ENCODE measurements around the gene KLHL24. TPM values are rescaled to one million over a fixed set of nuclear protein-coding genes. Genes with fewer than 3 reads are reported as not detected.

KLHL24 gene
- total and polyA plus RNA-seq, 2 of the 13 experiments (the other 11 are each of a cell fraction or from before 2014, with no cell fraction given), result 6.9 to 15.7 TPM

- no peak for ATAC-seq
These were observed 42.6 kb upstream of the KLHL24 start for GRCh38 chr3:183592821-183593220.

GRCh38 chr3:183594636-183595035, 40.8 kb upstream of the KLHL24 start:
- intact Hi-C loops (cut with micrococcal nuclease; ENCODE audit: unreplicated experiment) (no loop called here), in situ Hi-C loops (cut with HindIII; ENCODE audit: extremely low pct_ligation_motif_present, low pct_unique_long_range_greater_than_20kb) (no loop called here)
- Histone ChIP-seq H3K36me3 (replicated peaks in 1 of 2; ENCODE audit: control insufficient read depth in 1 of 2, insufficient read depth in 2 of 2, low read length in 2 of 2) (no peaks in the 10 kb centered on the region), H3K9me3 (ENCODE audit: low read length) (no peaks in the 10 kb centered on the region), H3K27me3 (ENCODE audit: control insufficient read depth in 1 of 2, insufficient read depth in 2 of 2, low read length in 2 of 2) (no peaks in the 10 kb centered on the region; a peak in 1 of 5 replicates), H3K4me1 (ENCODE audit: insufficient read depth, low read length) (no peaks in the 10 kb centered on the region), H3K79me2 (ENCODE audit: insufficient read depth, low read length) (no peaks in the 10 kb centered on the region), H4K20me1 (ENCODE audit: insufficient read depth, low read length) (no peaks in the 10 kb centered on the region), H3K27ac (ENCODE audit: extremely low read length, insufficient read depth, low read length) (no peak overlapping the region), H3K4me2 (ENCODE audit: low read depth, low read length) (no peak overlapping the region), H2AFZ (ENCODE audit: low read length) (no peak overlapping the region), H3K4me3 (replicated peaks in 1 of 3; ENCODE audit: insufficient read depth in 1 of 3, low read depth in 2 of 3, low read length in 3 of 3) (no peak overlapping the region), H3K9ac (ENCODE audit: insufficient read depth, low read depth, low read length) (no peak overlapping the region)
- no peak for FAIRE-seq
- no peak for TF ChIP-seq ATF4 (CRISPR knock-in tag; IDR thresholded peaks at IDR 0.05)
- no peak for TF ChIP-seq LBX2 (CRISPR knock-in tag; IDR thresholded peaks at IDR 0.05; ENCODE audit: borderline replicate concordance)
- DNase-seq (ENCODE audit: low spot score), result no peak
- WGBS (ENCODE audit: low lambda C conversion rate), result 100% methylated on average over 2 of the region's 2 CpGs
- BruUV-seq (replicated peaks), result no TSS peak
- POLR2A ChIA-PET, result no interaction called here
- CTCF ChIA-PET (ENCODE audit: low intra/inter-chr PET ratio, low total read pairs), result no interaction called here
- ATAC-seq, result no peak

More at GRCh38 chr3:183592821-183593220, 42.6 kb upstream of the KLHL24 start:
- no peak overlapping the region for H2AFZ ChIP-seq (ENCODE audit: low read length)
- H3K4me1 ChIP-seq (ENCODE audit: insufficient read depth, low read length), result no peaks in the 10 kb centered on the region
- no peak for TF ChIP-seq PHF8 (CRISPR knock-in tag; IDR thresholded peaks at IDR 0.05)
- intact Hi-C loops (cut with micrococcal nuclease; ENCODE audit: unreplicated experiment) (no loop called here), in situ Hi-C loops (cut with HindIII; ENCODE audit: extremely low pct_ligation_motif_present, low pct_unique_long_range_greater_than_20kb) (no loop called here)
- no peak overlapping the region for H3K9ac ChIP-seq (ENCODE audit: insufficient read depth, low read depth, low read length)
- H4K20me1 ChIP-seq (ENCODE audit: insufficient read depth, low read length), result no peaks in the 10 kb centered on the region
- ChIA-PET CTCF (ENCODE audit: low intra/inter-chr PET ratio, low total read pairs) (no interaction called here), POLR2A (no interaction called here)
- H3K4me2 ChIP-seq (ENCODE audit: low read depth, low read length), result no peak overlapping the region
- DNase-seq (ENCODE audit: low spot score), result no peak
- no peak for FAIRE-seq
- WGBS (ENCODE audit: low lambda C conversion rate), result 39% methylated on average over 6 of the region's 7 CpGs
- no peak overlapping the region for H3K4me3 ChIP-seq (replicated peaks in 1 of 3; ENCODE audit: insufficient read depth in 1 of 3, low read depth in 2 of 3, low read length in 3 of 3)
- no peaks in the 10 kb centered on the region; a peak in 1 of 5 replicates for H3K27me3 ChIP-seq (ENCODE audit: control insufficient read depth in 1 of 2, insufficient read depth in 2 of 2, low read length in 2 of 2)
- no peak overlapping the region for H3K27ac ChIP-seq (ENCODE audit: extremely low read length, insufficient read depth, low read length)
- BruUV-seq (replicated peaks), result no TSS peak
- H3K9me3 ChIP-seq (ENCODE audit: low read length), result no peaks in the 10 kb centered on the region
- H3K36me3 ChIP-seq (replicated peaks in 1 of 2; ENCODE audit: control insufficient read depth in 1 of 2, insufficient read depth in 2 of 2, low read length in 2 of 2), result no peaks in the 10 kb centered on the region
- no peaks in the 10 kb centered on the region for H3K79me2 ChIP-seq (ENCODE audit: insufficient read depth, low read length)

All from HepG2 (cell line).